ENCODE data around the gene CD164L2.

CD164L2 gene

GRCh38 chr1:27331426-27331825 is 51.7 kb downstream of the CD164L2 start:
- TF ChIP-seq, protein P1, sequence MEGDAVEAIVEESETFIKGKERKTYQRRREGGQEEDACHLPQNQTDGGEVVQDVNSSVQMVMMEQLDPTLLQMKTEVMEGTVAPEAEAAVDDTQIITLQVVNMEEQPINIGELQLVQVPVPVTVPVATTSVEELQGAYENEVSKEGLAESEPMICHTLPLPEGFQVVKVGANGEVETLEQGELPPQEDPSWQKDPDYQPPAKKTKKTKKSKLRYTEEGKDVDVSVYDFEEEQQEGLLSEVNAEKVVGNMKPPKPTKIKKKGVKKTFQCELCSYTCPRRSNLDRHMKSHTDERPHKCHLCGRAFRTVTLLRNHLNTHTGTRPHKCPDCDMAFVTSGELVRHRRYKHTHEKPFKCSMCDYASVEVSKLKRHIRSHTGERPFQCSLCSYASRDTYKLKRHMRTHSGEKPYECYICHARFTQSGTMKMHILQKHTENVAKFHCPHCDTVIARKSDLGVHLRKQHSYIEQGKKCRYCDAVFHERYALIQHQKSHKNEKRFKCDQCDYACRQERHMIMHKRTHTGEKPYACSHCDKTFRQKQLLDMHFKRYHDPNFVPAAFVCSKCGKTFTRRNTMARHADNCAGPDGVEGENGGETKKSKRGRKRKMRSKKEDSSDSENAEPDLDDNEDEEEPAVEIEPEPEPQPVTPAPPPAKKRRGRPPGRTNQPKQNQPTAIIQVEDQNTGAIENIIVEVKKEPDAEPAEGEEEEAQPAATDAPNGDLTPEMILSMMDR (IDR thresholded peaks at IDR 0.05), result no peak
- Histone ChIP-seq H3K9me3 (ENCODE audit: control insufficient read depth, low read length) (no peaks in the 10 kb centered on the region), H3K4me3 (ENCODE audit: low read depth, low read length) (no peak overlapping the region), H3K27ac (no peak overlapping the region), H3K36me3 (ENCODE audit: control insufficient read depth, insufficient read depth, low read length) (no peaks in the 10 kb centered on the region), H2AFZ (no peak overlapping the region), H3K4me1 (no peaks in the 10 kb centered on the region), H3K27me3 (ENCODE audit: control insufficient read depth, insufficient read depth, low read length) (no peaks in the 10 kb centered on the region), H3K9ac (no peak overlapping the region), H3K4me2 (ENCODE audit: low read length) (no peak overlapping the region), H3K79me2 (peaks cover 12% of the 10 kb centered on the region)

- peaks cover 14% of the 10 kb centered on the region for H3K79me2 ChIP-seq
- H3K9ac ChIP-seq, result no peak overlapping the region
- no peak overlapping the region for H3K4me3 ChIP-seq (ENCODE audit: low read depth, low read length)
- no peak overlapping the region for H3K4me2 ChIP-seq (ENCODE audit: low read length)
- H3K4me1 ChIP-seq, result no peaks in the 10 kb centered on the region
- H2AFZ ChIP-seq, result no peak overlapping the region
- H3K36me3 ChIP-seq (ENCODE audit: control insufficient read depth, insufficient read depth, low read length), result no peaks in the 10 kb centered on the region
- H3K9me3 ChIP-seq (ENCODE audit: control insufficient read depth, low read length), result no peaks in the 10 kb centered on the region
- TF ChIP-seq, protein P1 (IDR thresholded peaks at IDR 0.05), result no peak
- no peaks in the 10 kb centered on the region for H3K27me3 ChIP-seq (ENCODE audit: control insufficient read depth, insufficient read depth, low read length)
- no peak overlapping the region for H3K27ac ChIP-seq
Observed at GRCh38 chr1:27330786-27331185, 52.3 kb downstream of the CD164L2 start.
